ENCODE data around the gene KRTAP12-2. TPM values are rescaled to one million over a fixed set of nuclear protein-coding genes. Genes with fewer than 3 reads are reported as not detected.

The KRTAP12-2 gene
- total RNA-seq, 1 donor from 2014 or later = not detected

GRCh38 chr21:44626673-44627143 lies 40.0 kb downstream of the KRTAP12-2 start, which contains the start of gene KRTAP10-9:
Gene KRTAP10-9, plus strand, starts transcription at chr21:44627093. Its CDS starts 79 bp downstream, at chr21:44627172.
- no peak for TF ChIP-seq CTCF (conservative IDR thresholded peaks at IDR 0.05)
- peaks cover 4% of the 10 kb centered on the region for H3K27me3 Mint-ChIP-seq (ENCODE audit: low read depth)
- H3K4me3 Mint-ChIP-seq = no peak within 1 kb of the TSS
- no peaks in the 10 kb centered on the region for H3K4me1 Mint-ChIP-seq
- DNase-seq (ENCODE audit: low read depth, low spot score) = no peak
- H3K27ac Mint-ChIP-seq (ENCODE audit: unreplicated experiment) = no peak within 1 kb of the TSS
- peaks cover 37% of the 10 kb centered on the region for H3K9me3 Mint-ChIP-seq
- peaks cover 10% of the 10 kb centered on the region for H3K36me3 Mint-ChIP-seq (ENCODE audit: low read depth)

GRCh38 chr21:44626262-44626661 lies 40.5 kb downstream of the KRTAP12-2 start:
- Mint-ChIP-seq H3K36me3 (ENCODE audit: low read depth) (peaks cover 8% of the 10 kb centered on the region), H3K9me3 (peaks cover 36% of the 10 kb centered on the region), H3K27ac (ENCODE audit: unreplicated experiment) (no peak overlapping the region), H3K4me3 (no peak overlapping the region), H3K4me1 (no peaks in the 10 kb centered on the region), H3K27me3 (ENCODE audit: low read depth) (peaks cover 4% of the 10 kb centered on the region)
- DNase-seq (ENCODE audit: low read depth, low spot score) = no peak
- no peak for TF ChIP-seq CTCF (conservative IDR thresholded peaks at IDR 0.05)

GRCh38 chr21:44625756-44626155 lies 41.0 kb downstream of the KRTAP12-2 start:
- peaks cover 5% of the 10 kb centered on the region for H3K27me3 Mint-ChIP-seq (ENCODE audit: low read depth)
- H3K9me3 Mint-ChIP-seq = peaks cover 32% of the 10 kb centered on the region
- H3K4me3 Mint-ChIP-seq = no peak overlapping the region
- DNase-seq (ENCODE audit: low read depth, low spot score) = no peak
- no peaks in the 10 kb centered on the region for H3K4me1 Mint-ChIP-seq
- TF ChIP-seq CTCF (conservative IDR thresholded peaks at IDR 0.05) = no peak
- no peak overlapping the region for H3K27ac Mint-ChIP-seq (ENCODE audit: unreplicated experiment)
- H3K36me3 Mint-ChIP-seq (ENCODE audit: low read depth) = peaks cover 5% of the 10 kb centered on the region

- Mint-ChIP-seq H3K4me1 (no peaks in the 10 kb centered on the region), H3K9me3 (peaks cover 32% of the 10 kb centered on the region), H3K27ac (ENCODE audit: unreplicated experiment) (no peak overlapping the region)
Observed at GRCh38 chr21:44623575-44623974, 43.2 kb downstream of the KRTAP12-2 start.

GRCh38 chr21:44619886-44620285 lies 46.8 kb downstream of the KRTAP12-2 start:
- Mint-ChIP-seq H3K9me3 (peaks cover 30% of the 10 kb centered on the region), H3K27ac (ENCODE audit: unreplicated experiment) (no peak overlapping the region), H3K36me3 (ENCODE audit: low read depth) (peaks cover 12% of the 10 kb centered on the region), H3K4me1 (no peaks in the 10 kb centered on the region), H3K27me3 (ENCODE audit: low read depth) (peaks cover 8% of the 10 kb centered on the region), H3K4me3 (no peak overlapping the region)
- TF ChIP-seq CTCF (conservative IDR thresholded peaks at IDR 0.05) = no peak
- DNase-seq (ENCODE audit: low read depth, low spot score) = no peak

More at GRCh38 chr21:44623575-44623974, 43.2 kb downstream of the KRTAP12-2 start:
- H3K27me3 Mint-ChIP-seq (ENCODE audit: low read depth) = peaks cover 8% of the 10 kb centered on the region
- no peak for TF ChIP-seq CTCF (conservative IDR thresholded peaks at IDR 0.05)
- DNase-seq (ENCODE audit: low read depth, low spot score) = no peak
- H3K4me3 Mint-ChIP-seq = no peak overlapping the region
- peaks cover 12% of the 10 kb centered on the region for H3K36me3 Mint-ChIP-seq (ENCODE audit: low read depth)

All from neural crest cell (in vitro differentiated cells).